IMR-90 (cell line): Measurements from ENCODE around the gene AKR1A1. TPM values are rescaled to one million over a fixed set of nuclear protein-coding genes. Genes with fewer than 3 reads are reported as not detected.

Experiments used
- ATAC-seq: fragments of 200-7000 bp; cut with Tn5 transposase; 2 replicates; pipeline ENCODE4 v1.9.1; 2020; ENCODE audit warnings: low read depth, mild to moderate bottlenecking, moderate library complexity
- BruUV-seq: library from RNA; stranded (reverse); fragments of 400-500 nt; replicated peaks from 2 replicates; lab custom pipeline; 2021; lab: Mats Ljungman, UMichigan
- CTCF ChIA-PET: fragments of 300-600 bp; formaldehyde crosslinking; extraction: SDS; loops from one replicate; lab custom pipeline; 2021; ENCODE audit warnings: antibody characterized with exemption; lab: Yijun Ruan, JAX
- POLR2A ChIA-PET: fragments of 300-600 bp; sonication (Branson Sonifier 250); formaldehyde crosslinking; loops from one replicate; lab custom pipeline; 2022; ENCODE audit warnings: antibody characterized with exemption; ENCODE audit not compliant: unreplicated experiment; lab: Charles Lee
- DNase-seq: peaks from one replicate; pipeline ENCODE4 v3.0.0; 2013
- H2AFZ ChIP-seq: replicated peaks from 2 replicates; pipeline ENCODE3; 2013; ENCODE audit warnings: low read length, mild to moderate bottlenecking; ENCODE audit not compliant: poor library complexity
- H2AK5ac ChIP-seq: 2 replicates; pipeline ENCODE4 v1.6.1; 2013; ENCODE audit warnings: low read depth, low read length, inconsistent platforms
- H2AK9ac ChIP-seq: replicated peaks from 2 replicates; pipeline ENCODE3; 2013; ENCODE audit warnings: mild to moderate bottlenecking, low read depth, low read length, moderate library complexity; ENCODE audit not compliant: poor library complexity
- H2BK120ac ChIP-seq: 2 replicates; pipeline ENCODE4 v1.6.1; 2013; ENCODE audit warnings: low read depth, low read length, inconsistent platforms
- H2BK15ac ChIP-seq: 3 replicates; pipeline ENCODE4 v1.6.1; 2013; ENCODE audit warnings: low read depth, low read length, inconsistent platforms
- H2BK20ac ChIP-seq: 2 replicates; pipeline ENCODE4 v1.6.1; 2013; ENCODE audit warnings: low read depth, mild to moderate bottlenecking, inconsistent platforms, low read length, moderate library complexity
- H2BK5ac ChIP-seq: 2 replicates; pipeline ENCODE4 v1.6.1; 2013; ENCODE audit warnings: mild to moderate bottlenecking, low read depth, low read length, inconsistent platforms; ENCODE audit not compliant: poor library complexity, severe bottlenecking
- H3K14ac ChIP-seq: replicated peaks from 2 replicates; pipeline ENCODE4 v1.6.1; 2013; ENCODE audit warnings: low read depth, low read length, inconsistent platforms
- H3K18ac ChIP-seq: 2 replicates; pipeline ENCODE4 v1.6.1; 2013; ENCODE audit warnings: low read depth, low read length, control low read depth
- H3K23ac ChIP-seq: 2 replicates; pipeline ENCODE4 v1.6.1; 2013; ENCODE audit warnings: low read depth, low read length, inconsistent platforms
- H3K27ac ChIP-seq: 2 replicates; pipeline ENCODE4 v1.5.1; 2013; ENCODE audit warnings: mild to moderate bottlenecking, control low read depth, low read length; ENCODE audit not compliant: insufficient read depth
- H3K27me3 ChIP-seq: 2 replicates; pipeline ENCODE4 v1.6.1; 2013; ENCODE audit warnings: low read length; ENCODE audit not compliant: control insufficient read depth, insufficient read depth
- H3K36me3 ChIP-seq: 2 replicates; pipeline ENCODE4 v1.6.1; 2013; ENCODE audit warnings: low read length, mixed read lengths; ENCODE audit not compliant: control insufficient read depth, insufficient read depth
- H3K4ac ChIP-seq: 2 replicates; pipeline ENCODE4 v1.6.1; 2013; ENCODE audit warnings: low read depth, low read length, inconsistent platforms
- H3K4me1 ChIP-seq: 2 replicates; pipeline ENCODE4 v1.6.1; 2013; ENCODE audit warnings: low read length, mixed read lengths; ENCODE audit not compliant: control insufficient read depth, insufficient read depth
- H3K4me2 ChIP-seq: 2 replicates; pipeline ENCODE4 v1.6.1; 2013; ENCODE audit warnings: low read depth, mild to moderate bottlenecking, control low read depth, low read length, moderate library complexity
- H3K4me3 ChIP-seq: 2 replicates; pipeline ENCODE4 v1.5.1; 2013; ENCODE audit warnings: low read depth, mild to moderate bottlenecking, control low read depth, low read length, moderate library complexity; ENCODE audit not compliant: insufficient read depth
- H3K56ac ChIP-seq: 2 replicates; pipeline ENCODE4 v1.6.1; 2013; ENCODE audit warnings: low read length, inconsistent platforms; ENCODE audit not compliant: insufficient read depth; ENCODE audit errors: extremely low read depth
- H3K79me1 ChIP-seq, 2 experiments: 2 replicates each; pipeline ENCODE4 v1.6.1; 2013; ENCODE audit warnings: low read length in 2 of 2, inconsistent platforms in 1 of 2, low read depth in 1 of 2
- H3K9ac ChIP-seq: 2 replicates; pipeline ENCODE4 v1.6.1; 2013; ENCODE audit warnings: low read depth, low read length, control low read depth
- H3K9me1 ChIP-seq: 2 replicates; pipeline ENCODE4 v1.6.1; 2013; ENCODE audit warnings: low read length, inconsistent platforms; ENCODE audit not compliant: insufficient read depth
- H3K9me3 ChIP-seq: 2 replicates; pipeline ENCODE4 v1.6.1; 2013; ENCODE audit warnings: low read length; ENCODE audit not compliant: control insufficient read depth, insufficient read depth
- H4K20me1 ChIP-seq: 2 replicates; pipeline ENCODE4 v1.6.1; 2013; ENCODE audit warnings: low read length, inconsistent platforms; ENCODE audit not compliant: insufficient read depth
- H4K5ac ChIP-seq: 2 replicates; pipeline ENCODE4 v1.6.1; 2013; ENCODE audit warnings: mild to moderate bottlenecking, low read depth, low read length, control low read depth
- H4K8ac ChIP-seq, 2 experiments: 2 replicates each; pipeline ENCODE4 v1.6.1; 2013; ENCODE audit warnings: low read depth in 2 of 2, low read length in 2 of 2, control low read depth in 1 of 2, inconsistent platforms in 1 of 2
- H4K91ac ChIP-seq: 2 replicates; pipeline ENCODE4 v1.6.1; 2013; ENCODE audit warnings: low read depth, low read length, inconsistent platforms; ENCODE audit not compliant: insufficient read depth
- CEBPB ChIP-seq: IDR thresholded peaks from 2 replicates; pipeline ENCODE4 v1.6.1; 2012; ENCODE audit warnings: low read depth, low read length, improper control_type of control experiment
- WGBS, 2 experiments: methylation state at CpG; one replicate each; pipeline versions ENCODE4 v1.1.5 to v1.1.7; 2013; ENCODE audit warnings: missing lambda C conversion rate in 2 of 2; ENCODE audit not compliant: insufficient read length in 1 of 2; ENCODE audit errors: extremely low coverage in 2 of 2; 5-methylcytosine and 5-hydroxymethylcytosine counted together
- dilution Hi-C: fragments of 300-500 bp; cut with HindIII; formaldehyde crosslinking; loops from one replicate; pipeline ENCODE4 v1.14.3; 2018; ENCODE audit warnings: low sequenced_read_pairs; ENCODE audit not compliant: unreplicated experiment
- in situ Hi-C: fragments of 300-500 bp; cut with MboI; formaldehyde crosslinking; loops from 3 replicates; pipeline ENCODE4 v1.14.3; 2019; ENCODE audit warnings: low sequenced_read_pairs, inconsistent platforms, mixed read lengths
- intact Hi-C: fragments of 100-400 bp; cut with micrococcal nuclease; formaldehyde crosslinking; loops from 2 replicates; pipeline ENCODE4 v1.10.0; 2022
- polyA plus RNA-seq, 3 experiments: library from polyadenylated mRNA; depleted of rRNA; stranded (reverse); fragments of >200 nt; gene quantifications; 2 replicates each; pipeline ENCODE4 v1.2.3, GENCODE V29; 2012; ENCODE audit warnings: low replicate concordance in 1 of 3
- total RNA-seq: library from RNA; depleted of rRNA; stranded (reverse); fragments of >200 nt; gene quantifications from 2 replicates; pipeline ENCODE4 v1.2.3, GENCODE V29; 2012

The AKR1A1 gene
- total and polyA plus RNA-seq, 2 of the 4 experiments (the other 2 are of a cell fraction): 141 to 151 TPM

DNA sequence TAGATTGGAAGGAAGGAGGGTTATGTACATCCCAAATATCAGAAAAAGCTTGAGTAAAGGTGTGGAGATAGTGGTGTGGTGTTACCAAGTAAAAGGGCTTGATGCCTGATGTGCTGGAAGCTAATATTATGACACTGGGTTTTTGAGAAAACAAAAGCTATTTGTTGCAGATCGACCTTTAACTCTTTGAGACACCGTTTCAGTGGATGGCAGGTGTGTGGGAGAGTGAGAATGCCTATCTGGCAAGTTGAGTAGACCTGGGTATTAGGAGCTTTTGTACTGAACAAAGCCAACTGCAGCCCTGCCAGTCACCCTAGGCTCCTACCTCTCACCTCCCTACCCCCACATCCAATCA is 49.1 kb upstream of the AKR1A1 start:
- no peak for ATAC-seq
- ChIA-PET POLR2A (no interaction called here), CTCF (interaction anchor here (0.7 kb wide), 1 partner anchor 11 kb away, joined by 6 read pairs; no protein-coding TSS in a partner anchor)
- Histone ChIP-seq H3K27me3 (no peaks in the 10 kb centered on the region), H4K91ac (no peak overlapping the region), H3K4me1 (no peaks in the 10 kb centered on the region; the same call in 1 of the 2 replicates), H2BK15ac (no peak overlapping the region), H3K9me1 (peaks cover 7% of the 10 kb centered on the region; the same call in 1 of the 2 replicates), H3K14ac (no peak overlapping the region), H4K20me1 (no peaks in the 10 kb centered on the region), H2BK5ac (no peak overlapping the region), H3K9me3 (no peaks in the 10 kb centered on the region), H3K27ac (no peak overlapping the region), H3K4ac (no peak overlapping the region), H3K9ac (no peak overlapping the region), H3K4me2 (no peak overlapping the region), H3K79me1 (peaks cover 6 to 17% of the 10 kb centered on the region in 2 experiments; a peak in 2 of 4 replicates), H3K56ac (no peak overlapping the region), H3K23ac (no peak overlapping the region), H2AK5ac (no peak overlapping the region), H2BK120ac (no peak overlapping the region), H2AK9ac (no peak overlapping the region), H3K4me3 (no peak overlapping the region), H4K8ac (no peak overlapping the region; a peak in 1 of 4 replicates), H3K18ac (no peak overlapping the region), H2BK20ac (no peak overlapping the region), H4K5ac (no peak overlapping the region), H2AFZ (no peak overlapping the region), H3K36me3 (no peaks in the 10 kb centered on the region)
- no peak for DNase-seq
- intact Hi-C loops: no loop called here
- BruUV-seq: no TSS peak
- WGBS, 2 experiments: no CpG with 5 or more reads among the region's 2 CpGs
- dilution Hi-C loops: no loop called here
- TF ChIP-seq CEBPB: no peak
- in situ Hi-C loops: no loop called here
